GM21737 (cell line): Measurements from ENCODE around the gene PRDM16.

ENCODE experiments used
- ATAC-seq: cut with Tn5 transposase; IDR thresholded peaks from one replicate; pipeline ENCODE4 v1.9.1; 2021; ENCODE audit warnings: mild to moderate bottlenecking, moderate library complexity; ENCODE audit not compliant: unreplicated experiment

PRDM16 gene

GRCh38 chr1:3360646-3361257 lies 291.7 kb downstream of the PRDM16 start:
- ATAC-seq = no peak

- ATAC-seq = no peak
Observed at GRCh38 chr1:3363023-3363422, 294.0 kb downstream of the PRDM16 start.

GRCh38 chr1:3363756-3364155 lies 294.8 kb downstream of the PRDM16 start:
- no peak for ATAC-seq

GRCh38 chr1:3364551-3364950 lies 295.5 kb downstream of the PRDM16 start:
- ATAC-seq = no peak

- no peak for ATAC-seq
Observed at GRCh38 chr1:3364983-3365382, 296.0 kb downstream of the PRDM16 start.

GRCh38 chr1:3365523-3366125 lies 296.6 kb downstream of the PRDM16 start:
- no peak for ATAC-seq

GRCh38 chr1:3366126-3367051 lies 297.4 kb downstream of the PRDM16 start:
- no peak for ATAC-seq

- ATAC-seq = no peak
Observed at GRCh38 chr1:3367376-3367775, 298.4 kb downstream of the PRDM16 start.

- ATAC-seq = no peak
Observed at GRCh38 chr1:3368059-3368458, 299.1 kb downstream of the PRDM16 start.

GRCh38 chr1:3368711-3369445 lies 299.9 kb downstream of the PRDM16 start:
- ATAC-seq = no peak

GRCh38 chr1:3369446-3370076 lies 300.6 kb downstream of the PRDM16 start:
- ATAC-seq = no peak

- no peak for ATAC-seq
Observed at GRCh38 chr1:3370856-3371703, 302.1 kb downstream of the PRDM16 start.

- ATAC-seq = no peak
Observed at GRCh38 chr1:3372317-3372716, 303.3 kb downstream of the PRDM16 start.

- ATAC-seq = no peak
Observed at GRCh38 chr1:3373175-3373574, 304.2 kb downstream of the PRDM16 start.

GRCh38 chr1:3373700-3374405 lies 304.9 kb downstream of the PRDM16 start:
- ATAC-seq = no peak

- ATAC-seq = no peak
Observed at GRCh38 chr1:3375245-3375644, 306.2 kb downstream of the PRDM16 start.

- no peak for ATAC-seq
Observed at GRCh38 chr1:3377166-3377565, 308.2 kb downstream of the PRDM16 start.

GRCh38 chr1:3377604-3378279 lies 308.7 kb downstream of the PRDM16 start:
- no peak for ATAC-seq
